H9 (cell line): Measurements from ENCODE around the gene EVPL. TPM values are rescaled to one million over a fixed set of nuclear protein-coding genes. Genes with fewer than 3 reads are reported as not detected.

Experiments
- DNase-seq: peaks from one replicate; pipeline ENCODE4 v3.0.0-alpha.2; 2017
- H2AFZ ChIP-seq: one replicate; pipeline ENCODE4 v1.6.1; 2013; ENCODE audit warnings: mild to moderate bottlenecking, low read length, control low read depth, moderate library complexity
- H2AK5ac ChIP-seq: 2 replicates; pipeline ENCODE4 v1.6.1; 2013; ENCODE audit warnings: low read length, control low read depth, mixed read lengths; ENCODE audit not compliant: insufficient read length
- H2BK120ac ChIP-seq: one replicate; pipeline ENCODE4 v1.6.1; 2013; ENCODE audit warnings: low read depth, mild to moderate bottlenecking, low read length, control low read depth, inconsistent platforms; ENCODE audit not compliant: poor library complexity, severe bottlenecking
- H2BK12ac ChIP-seq: 2 replicates; pipeline ENCODE4 v1.6.1; 2013; ENCODE audit warnings: low read length, control low read depth, mixed read lengths, low read depth; ENCODE audit not compliant: insufficient read length
- H2BK15ac ChIP-seq: 2 replicates; pipeline ENCODE4 v1.6.1; 2013; ENCODE audit warnings: low read depth, low read length, control low read depth
- H2BK20ac ChIP-seq: one replicate; pipeline ENCODE4 v1.6.1; 2013; ENCODE audit warnings: low read depth, mild to moderate bottlenecking, low read length, control low read depth, inconsistent platforms; ENCODE audit not compliant: poor library complexity, severe bottlenecking
- H2BK5ac ChIP-seq: 2 replicates; pipeline ENCODE4 v1.6.1; 2013; ENCODE audit warnings: low read length, control low read depth, mixed read lengths; ENCODE audit not compliant: insufficient read length
- H3K14ac ChIP-seq: 2 replicates; pipeline ENCODE4 v1.6.1; 2013; ENCODE audit warnings: low read length, control low read depth; ENCODE audit not compliant: insufficient read depth
- H3K18ac ChIP-seq: 2 replicates; pipeline ENCODE4 v1.6.1; 2013; ENCODE audit warnings: low read depth, mild to moderate bottlenecking, mixed read lengths, low read length, control low read depth; ENCODE audit not compliant: insufficient read length
- H3K23ac ChIP-seq: 2 replicates; pipeline ENCODE4 v1.6.1; 2013; ENCODE audit warnings: low read length, control low read depth, mixed read lengths, low read depth; ENCODE audit not compliant: insufficient read length
- H3K23me2 ChIP-seq: 2 replicates; pipeline ENCODE4 v1.6.1; 2013; ENCODE audit warnings: low read depth, mild to moderate bottlenecking, mixed read lengths, low read length, control low read depth; ENCODE audit not compliant: insufficient read length, poor library complexity, severe bottlenecking
- H3K27ac ChIP-seq: 2 replicates; pipeline ENCODE4 v1.5.1; 2013; ENCODE audit warnings: low read length, control low read depth, mixed read lengths, low read depth; ENCODE audit not compliant: insufficient read length
- H3K27me3 ChIP-seq: 2 replicates; pipeline ENCODE4 v1.6.1; 2013; ENCODE audit warnings: low read length, control low read depth, inconsistent platforms; ENCODE audit not compliant: insufficient read depth
- H3K4ac ChIP-seq: 2 replicates; pipeline ENCODE4 v1.6.1; 2013; ENCODE audit warnings: low read depth, mild to moderate bottlenecking, control low read depth, inconsistent platforms, low read length, moderate library complexity
- H3K4me1 ChIP-seq: 2 replicates; pipeline ENCODE4 v1.6.1; 2013; ENCODE audit warnings: low read length, control low read depth, inconsistent platforms; ENCODE audit not compliant: insufficient read depth
- H3K4me2 ChIP-seq: 2 replicates; pipeline ENCODE4 v1.6.1; 2013; ENCODE audit warnings: low read length, control low read depth, mixed read lengths; ENCODE audit not compliant: insufficient read length, insufficient read depth
- H3K56ac ChIP-seq: 2 replicates; pipeline ENCODE4 v1.6.1; 2013; ENCODE audit warnings: low read depth, mild to moderate bottlenecking, mixed read lengths, low read length, control low read depth; ENCODE audit not compliant: insufficient read length
- H3K79me1 ChIP-seq: 2 replicates; pipeline ENCODE4 v1.6.1; 2013; ENCODE audit warnings: low read depth, mild to moderate bottlenecking, moderate library complexity, low read length, control low read depth, inconsistent platforms; ENCODE audit not compliant: insufficient read depth, poor library complexity, severe bottlenecking
- H3K79me2 ChIP-seq: 2 replicates; pipeline ENCODE4 v1.6.1; 2013; ENCODE audit warnings: low read length, control low read depth, inconsistent platforms; ENCODE audit not compliant: insufficient read depth
- H3K9ac ChIP-seq: 2 replicates; pipeline ENCODE4 v1.6.1; 2013; ENCODE audit warnings: low read length, control low read depth, mixed read lengths; ENCODE audit not compliant: insufficient read length; ENCODE audit errors: extremely low read depth
- H3K9me3 ChIP-seq: one replicate; pipeline ENCODE4 v1.6.1; 2013; ENCODE audit warnings: low read depth, low read length, inconsistent platforms; ENCODE audit not compliant: control insufficient read depth
- H3T11ph ChIP-seq: one replicate; pipeline ENCODE4 v1.6.1; 2013; ENCODE audit warnings: mild to moderate bottlenecking, low read length, control low read depth, inconsistent platforms
- H4K20me1 ChIP-seq: one replicate; pipeline ENCODE4 v1.6.1; 2013; ENCODE audit not compliant: control insufficient read depth, insufficient read length, insufficient read depth
- H4K5ac ChIP-seq: 2 replicates; pipeline ENCODE4 v1.6.1; 2013; ENCODE audit warnings: low read depth, mild to moderate bottlenecking, mixed read lengths, low read length, control low read depth; ENCODE audit not compliant: insufficient read length
- H4K8ac ChIP-seq: replicated peaks from 2 replicates; pipeline ENCODE4 v1.6.1; 2013; ENCODE audit warnings: low read length, control low read depth, mixed read lengths, low read depth; ENCODE audit not compliant: insufficient read length
- H4K91ac ChIP-seq: 2 replicates; pipeline ENCODE4 v1.6.1; 2013; ENCODE audit warnings: low read depth, mild to moderate bottlenecking, moderate library complexity, mixed read lengths, low read length, control low read depth; ENCODE audit not compliant: insufficient read length
- H3K27ac Mint-ChIP-seq, 3 experiments: 2 replicates in 2 of 3; 3 replicates in 1 of 3; pipeline ENCODE4 v1.8.0; 2020 to 2021; ENCODE audit warnings: mixed read lengths in 3 of 3, mild to moderate bottlenecking in 1 of 3, moderate library complexity in 1 of 3
- H3K27me3 Mint-ChIP-seq: 2 replicates; pipeline ENCODE4 v1.8.0; 2021; ENCODE audit warnings: low read depth, mild to moderate bottlenecking, moderate library complexity, mixed read lengths
- H3K36me3 Mint-ChIP-seq, 3 experiments: 2 replicates in 2 of 3; 3 replicates in 1 of 3; pipeline ENCODE4 v1.8.0; 2020 to 2021; ENCODE audit warnings: low read depth in 3 of 3, mixed read lengths in 3 of 3; ENCODE audit not compliant: insufficient read depth in 1 of 3
- H3K4me1 Mint-ChIP-seq, 2 experiments: 2 replicates each; pipeline ENCODE4 v1.8.0; 2020; ENCODE audit warnings: mixed read lengths in 2 of 2
- H3K4me3 Mint-ChIP-seq, 2 experiments: 2 replicates in 1 of 2; 3 replicates in 1 of 2; pipeline ENCODE4 v1.8.0; 2020 to 2021; ENCODE audit warnings: mild to moderate bottlenecking in 2 of 2, mixed read lengths in 2 of 2, moderate library complexity in 1 of 2
- H3K9me3 Mint-ChIP-seq, 2 experiments: 2 replicates in 1 of 2; 3 replicates in 1 of 2; pipeline ENCODE4 v1.8.0; 2020; ENCODE audit warnings: mild to moderate bottlenecking in 2 of 2, mixed read lengths in 2 of 2, moderate library complexity in 1 of 2
- WGBS: extraction: QIAGEN DNeasy Blood & Tissue Kit; methylation state at CpG from one replicate; pipeline ENCODE4 v1.1.7; 2013; ENCODE audit warnings: missing lambda C conversion rate, low lambda C conversion rate, mixed read lengths; ENCODE audit not compliant: insufficient read length; ENCODE audit errors: extremely low coverage; 5-methylcytosine and 5-hydroxymethylcytosine counted together
- total RNA-seq: library from RNA; stranded (reverse); gene quantifications from 2 replicates; pipeline ENCODE4 v1.2.1, GENCODE V29; 2021
- TF ChIP-seq, protein P1 (sequence below): fragments of 200-600 bp; sonication (generic); conservative IDR thresholded peaks from 3 replicates; pipeline ENCODE4 v1.8.0; 2021; ENCODE audit warnings: antibody characterized with exemption, mild to moderate bottlenecking

EVPL gene
- total RNA-seq, 1 experiment from 2014 or later = 0.48 TPM

DNA sequence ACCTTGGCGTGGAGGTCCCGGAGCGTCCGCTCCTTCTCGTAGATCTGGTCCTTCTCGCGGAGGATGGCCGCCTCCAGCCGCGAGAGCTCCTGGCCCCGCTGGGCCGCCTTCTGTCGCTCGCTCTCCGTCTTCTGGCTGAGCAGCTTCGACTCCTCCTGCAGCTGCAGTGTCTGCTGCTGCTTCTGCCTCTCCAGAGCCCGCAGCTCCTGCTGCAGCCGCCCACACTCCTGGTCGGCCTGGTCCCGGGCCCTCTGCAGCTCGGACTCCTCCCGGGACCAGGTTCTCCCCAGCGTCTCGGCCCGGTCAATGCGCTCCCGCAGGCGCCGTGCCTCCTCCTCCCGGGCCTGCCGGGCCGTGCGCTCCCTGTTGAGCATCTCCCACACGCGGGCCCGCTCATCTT, 18.9 kb downstream of the EVPL start:
- no peak overlapping the region for H3K4me3 Mint-ChIP-seq
- H3K36me3 Mint-ChIP-seq = peaks cover 2 to 15% (median 9%) of the 10 kb centered on the region in 3 experiments; a peak in 6 of 7 replicates
- Histone ChIP-seq H4K5ac (no peak overlapping the region), H4K20me1 (no peaks in the 10 kb centered on the region), H2BK12ac (no peak overlapping the region), H3K23me2 (no peaks in the 10 kb centered on the region), H2BK20ac (no peak overlapping the region), H4K91ac (no peak overlapping the region), H3K27ac (no peak overlapping the region), H3K23ac (no peak overlapping the region), H3K4ac (no peak overlapping the region), H3K4me1 (no peaks in the 10 kb centered on the region), H3K9me3 (no peaks in the 10 kb centered on the region), H3K27me3 (no peaks in the 10 kb centered on the region), H3K9ac (no peak overlapping the region), H2AFZ (no peak overlapping the region), H3K56ac (no peak overlapping the region), H3T11ph (no peak overlapping the region), H2BK5ac (no peak overlapping the region), H2BK15ac (no peak overlapping the region), H3K18ac (no peak overlapping the region), H3K14ac (no peak overlapping the region), H3K79me1 (no peaks in the 10 kb centered on the region), H3K4me2 (no peak overlapping the region), H4K8ac (no peak overlapping the region), H2BK120ac (no peak overlapping the region), H3K79me2 (no peaks in the 10 kb centered on the region), H2AK5ac (no peak overlapping the region)
- peaks cover 4% of the 10 kb centered on the region for H3K27me3 Mint-ChIP-seq
- no peak for DNase-seq
- WGBS = no CpG with 5 or more reads among the region's 36 CpGs
- peaks cover 0 to 2% of the 10 kb centered on the region in 2 experiments; a peak in 3 of 5 replicates for H3K9me3 Mint-ChIP-seq
- no peak overlapping the region; a peak in 1 of 7 replicates for H3K27ac Mint-ChIP-seq
- TF ChIP-seq, protein P1, sequence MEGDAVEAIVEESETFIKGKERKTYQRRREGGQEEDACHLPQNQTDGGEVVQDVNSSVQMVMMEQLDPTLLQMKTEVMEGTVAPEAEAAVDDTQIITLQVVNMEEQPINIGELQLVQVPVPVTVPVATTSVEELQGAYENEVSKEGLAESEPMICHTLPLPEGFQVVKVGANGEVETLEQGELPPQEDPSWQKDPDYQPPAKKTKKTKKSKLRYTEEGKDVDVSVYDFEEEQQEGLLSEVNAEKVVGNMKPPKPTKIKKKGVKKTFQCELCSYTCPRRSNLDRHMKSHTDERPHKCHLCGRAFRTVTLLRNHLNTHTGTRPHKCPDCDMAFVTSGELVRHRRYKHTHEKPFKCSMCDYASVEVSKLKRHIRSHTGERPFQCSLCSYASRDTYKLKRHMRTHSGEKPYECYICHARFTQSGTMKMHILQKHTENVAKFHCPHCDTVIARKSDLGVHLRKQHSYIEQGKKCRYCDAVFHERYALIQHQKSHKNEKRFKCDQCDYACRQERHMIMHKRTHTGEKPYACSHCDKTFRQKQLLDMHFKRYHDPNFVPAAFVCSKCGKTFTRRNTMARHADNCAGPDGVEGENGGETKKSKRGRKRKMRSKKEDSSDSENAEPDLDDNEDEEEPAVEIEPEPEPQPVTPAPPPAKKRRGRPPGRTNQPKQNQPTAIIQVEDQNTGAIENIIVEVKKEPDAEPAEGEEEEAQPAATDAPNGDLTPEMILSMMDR = no peak
- H3K4me1 Mint-ChIP-seq = peaks cover 2 to 5% of the 10 kb centered on the region in 2 experiments
